Keratinocyte (primary cell): ENCODE data around the gene KIF22.
A peak's percentile ranks its signal among the peaks of the same experiment; 100 is the strongest.

Source experiments
- CTCF ChIP-seq, 3 experiments: IDR thresholded peaks in 1 of 3; conservative IDR thresholded peaks in 1 of 3; optimal IDR thresholded peaks in 1 of 3; 2 replicates in 2 of 3; 3 replicates in 1 of 3; pipeline versions ENCODE3 to v1.5.1; 2011; ENCODE audit warnings: low read length in 3 of 3, mild to moderate bottlenecking in 3 of 3, moderate library complexity in 2 of 3, control low read depth in 1 of 3, inconsistent platforms in 1 of 3; ENCODE audit not compliant: insufficient read depth in 2 of 3; ENCODE audit errors: extremely low read depth in 1 of 3
- EZH2 ChIP-seq: IDR thresholded peaks from one replicate; pipeline ENCODE4 v1.6.1; 2012; ENCODE audit warnings: inconsistent platforms, mild to moderate bottlenecking, low read length, moderate library complexity

GRCh38 chr16:29805232-29806098 lies 14.9 kb downstream of the KIF22 start:
- peak in 1 of 3 experiments; percentile 0 for TF ChIP-seq CTCF (optimal IDR thresholded peaks at IDR 0.05 in 1 of 3, IDR thresholded peaks at IDR 0.05 in 1 of 3, conservative IDR thresholded peaks at IDR 0.05 in 1 of 3; ENCODE audit: extremely low read depth in 1 of 3, insufficient read depth in 2 of 3, low read length in 3 of 3)
- no peak for TF ChIP-seq EZH2
